HG02571 (cell line): ENCODE measurements around the gene CNTN3.

Source experiments
- ATAC-seq: cut with Tn5 transposase; IDR thresholded peaks from one replicate; pipeline ENCODE4 v1.9.1; 2021; ENCODE audit warnings: mild to moderate bottlenecking, moderate library complexity; ENCODE audit not compliant: unreplicated experiment

Gene CNTN3

DNA sequence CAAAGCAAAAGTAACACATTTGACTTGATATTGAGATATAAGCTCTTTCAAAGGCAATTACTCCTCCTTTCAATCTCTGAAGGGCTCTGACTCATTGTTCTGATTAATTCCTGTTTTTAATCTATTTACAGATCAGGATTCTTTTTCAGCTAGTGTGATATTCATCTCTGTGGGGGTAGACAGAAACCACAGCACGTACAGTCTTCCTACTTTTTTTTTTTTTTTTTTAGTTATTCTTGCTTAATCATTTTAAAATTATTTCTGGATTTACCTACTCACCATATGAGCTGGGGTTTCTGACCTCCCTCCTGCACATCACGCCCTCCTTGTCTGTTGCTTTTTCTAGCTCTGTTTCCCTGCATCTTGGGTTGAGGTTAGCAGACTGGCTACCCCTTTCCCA is 1.4 kb downstream of the CNTN3 start:
- no peak for ATAC-seq

DNA sequence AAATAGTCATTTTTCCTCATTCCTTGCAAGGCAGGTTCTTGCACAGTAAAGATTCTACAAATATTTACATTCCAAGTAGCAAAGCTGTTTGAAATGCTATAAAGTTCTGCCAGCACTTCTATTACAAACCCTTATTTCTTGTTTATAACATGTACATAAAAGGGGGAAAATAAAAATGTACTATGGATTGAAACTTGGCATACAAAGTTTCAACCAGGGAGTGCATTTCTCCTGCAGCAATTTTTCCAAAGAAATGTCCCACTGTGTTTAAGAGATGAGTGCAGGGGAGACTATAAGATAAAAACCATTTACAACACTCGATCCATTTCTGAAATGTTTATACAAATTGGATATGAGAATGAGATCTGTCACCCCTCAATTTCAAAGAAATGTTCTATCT is 3.3 kb downstream of the CNTN3 start:
- no peak for ATAC-seq

DNA sequence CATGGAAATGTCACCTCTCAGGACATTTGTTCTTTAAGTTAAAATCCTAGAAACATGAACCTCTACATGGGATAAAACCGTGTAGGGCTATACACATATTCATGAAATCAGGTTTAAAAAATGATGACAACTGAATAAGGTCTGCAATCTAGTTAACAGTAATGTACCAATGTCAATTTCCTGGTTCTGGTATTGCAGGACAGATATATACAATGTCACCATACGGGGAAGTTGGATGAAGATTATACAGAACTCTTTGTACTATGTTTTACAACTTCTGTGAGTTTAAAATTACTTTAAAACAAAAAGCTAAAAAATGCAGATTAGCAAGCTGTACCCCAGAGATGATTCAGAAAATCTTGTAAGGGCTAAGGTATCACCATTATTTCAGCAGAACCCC is 6.7 kb downstream of the CNTN3 start:
- ATAC-seq: no peak

DNA sequence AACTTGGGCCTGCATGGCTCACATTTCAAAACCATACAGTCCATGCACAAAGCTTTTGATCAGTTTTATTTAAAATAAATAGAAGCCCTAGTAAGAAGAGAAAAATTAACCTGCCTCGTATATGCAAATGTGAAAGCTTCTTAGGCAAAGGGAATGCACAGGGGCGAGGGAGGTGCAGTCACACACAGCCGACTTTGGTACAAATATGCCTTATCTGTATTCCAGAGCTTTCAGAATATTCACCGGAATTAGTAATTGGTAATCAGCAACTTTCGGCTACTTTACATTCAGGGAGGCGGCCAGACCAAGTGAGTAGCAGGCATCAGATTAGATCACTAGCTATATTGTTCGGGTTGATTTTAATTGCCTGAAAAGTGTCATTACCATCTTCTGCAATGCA is 7.5 kb downstream of the CNTN3 start:
- no peak for ATAC-seq

DNA sequence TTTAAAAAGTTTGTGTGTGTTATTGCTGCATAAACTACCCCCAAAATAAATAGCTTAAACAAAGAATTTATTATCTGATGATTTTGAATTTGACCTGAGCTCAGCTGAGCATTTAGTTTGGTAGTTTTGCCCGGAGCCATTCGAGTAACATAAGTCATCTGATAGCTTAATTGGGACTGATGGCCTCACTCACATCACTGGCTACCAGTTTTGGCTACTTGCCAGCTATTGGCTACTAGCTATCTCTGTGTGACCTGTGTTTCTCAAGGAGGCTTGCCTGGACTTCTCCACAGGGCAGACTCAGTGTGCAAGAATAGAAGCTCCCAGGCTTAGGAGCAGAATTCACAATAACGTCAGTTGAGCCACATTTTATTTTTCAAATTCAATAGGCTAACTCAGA is 9.0 kb downstream of the CNTN3 start:
- ATAC-seq: no peak

DNA sequence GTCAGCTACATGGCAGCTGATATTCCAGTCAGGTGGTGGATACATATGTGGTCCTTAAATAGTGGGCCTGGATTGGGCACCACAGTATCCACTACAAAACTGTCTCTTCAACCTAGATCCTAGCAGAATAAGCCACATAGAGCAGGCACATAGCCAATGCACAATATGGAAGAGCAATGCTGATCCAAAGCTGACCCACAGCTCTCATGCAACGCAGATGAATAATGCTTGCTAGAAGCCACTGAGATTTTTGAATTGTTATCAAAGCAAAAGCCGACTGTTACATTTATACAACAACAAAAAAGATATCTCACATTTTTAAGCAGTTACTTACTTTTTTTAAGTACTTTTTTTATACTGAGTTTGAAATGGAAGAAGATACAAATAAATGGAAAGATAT is 11.2 kb downstream of the CNTN3 start:
- no peak for ATAC-seq

DNA sequence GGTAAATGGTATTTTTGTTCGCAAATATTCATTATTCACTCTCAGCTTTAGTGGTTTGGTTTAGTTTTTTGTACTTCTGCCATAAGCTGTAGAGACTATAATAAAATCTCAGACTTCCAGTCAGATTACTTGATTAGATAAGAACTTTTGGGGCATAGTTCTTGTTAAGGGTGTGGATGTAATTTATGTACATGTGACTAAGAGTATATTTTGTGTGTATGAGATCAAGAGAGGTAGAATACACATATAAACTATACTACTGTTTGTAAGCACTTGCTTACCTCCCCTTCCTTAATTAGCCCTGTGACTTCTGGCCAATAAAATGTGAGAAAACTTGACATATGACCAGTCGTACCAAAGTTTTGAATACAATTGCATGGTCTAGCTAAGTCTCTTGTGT is 12.0 kb downstream of the CNTN3 start:
- ATAC-seq: no peak

DNA sequence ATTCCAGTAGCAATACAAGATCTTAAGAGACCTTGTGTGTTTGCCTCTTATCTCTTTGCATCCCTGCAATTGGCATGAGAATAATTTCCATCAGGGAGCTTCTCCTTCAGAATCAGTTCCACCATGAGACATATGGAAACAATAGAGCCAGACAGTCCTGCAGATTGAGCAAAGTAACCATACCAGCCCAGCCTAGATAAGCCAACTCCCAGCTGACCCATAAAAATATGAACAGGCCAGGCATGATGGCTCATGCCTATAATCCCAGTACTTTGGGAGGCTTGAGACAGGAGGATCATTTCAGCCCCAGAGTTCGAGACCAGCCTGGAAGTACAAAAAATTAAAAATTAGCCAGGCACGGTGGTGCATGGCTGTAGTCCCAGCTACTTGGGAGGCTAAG is 12.7 kb downstream of the CNTN3 start:
- no peak for ATAC-seq

DNA sequence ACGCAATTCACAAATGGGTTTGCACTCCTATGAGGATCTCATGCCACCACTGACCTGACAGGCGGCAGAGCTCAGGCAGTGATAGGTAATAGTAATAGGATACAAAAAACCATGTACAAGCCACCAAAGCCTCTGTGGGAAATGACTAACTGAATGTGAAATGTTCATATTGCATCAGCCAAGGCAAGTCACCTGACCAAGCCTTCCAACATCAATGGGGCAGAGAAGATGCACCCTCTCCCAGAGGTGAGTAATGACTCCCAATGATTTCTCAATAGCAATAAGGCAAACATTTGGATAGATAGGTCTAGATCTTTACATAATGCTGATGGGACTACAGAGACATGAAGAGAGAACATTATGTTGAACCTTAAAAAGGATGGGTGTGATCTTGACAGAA is 14.9 kb downstream of the CNTN3 start:
- no peak for ATAC-seq

DNA sequence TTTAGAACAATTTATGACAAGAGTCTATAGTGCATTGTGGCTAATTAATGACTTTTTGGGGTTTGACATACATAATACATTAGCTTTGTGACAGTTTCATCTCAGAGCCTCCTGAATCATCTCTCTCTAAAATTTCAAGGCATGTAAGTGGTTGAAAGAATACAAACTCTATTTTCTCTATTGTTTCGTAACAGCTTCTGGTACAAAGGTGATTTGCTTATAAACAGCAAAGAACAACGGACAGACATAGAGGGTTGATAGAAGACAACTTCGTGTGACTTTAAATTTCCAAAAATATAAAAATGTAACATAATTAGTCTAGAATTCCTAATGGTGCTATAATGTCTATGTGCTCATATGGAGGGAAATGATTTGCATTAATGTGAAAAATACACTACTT is 21.3 kb downstream of the CNTN3 start:
- ATAC-seq: no peak

DNA sequence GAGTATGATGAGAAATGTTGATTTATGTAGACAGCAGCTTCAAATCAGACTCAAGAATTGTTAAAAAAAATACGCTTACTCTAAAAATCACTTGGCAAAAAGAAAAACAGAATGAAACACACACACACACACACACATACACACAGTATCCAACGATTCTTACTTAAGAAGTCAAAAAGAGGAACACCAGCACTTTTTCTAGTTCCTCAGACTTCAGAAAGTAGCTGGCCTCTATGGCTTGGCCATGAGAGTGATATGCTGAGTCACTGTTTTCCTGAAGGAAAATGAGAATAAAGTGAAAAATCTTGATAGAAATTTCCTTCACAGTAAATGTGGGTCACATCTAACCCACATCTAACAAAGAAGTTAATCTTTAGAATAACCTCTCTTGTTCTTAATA is 22.1 kb downstream of the CNTN3 start:
- no peak for ATAC-seq

DNA sequence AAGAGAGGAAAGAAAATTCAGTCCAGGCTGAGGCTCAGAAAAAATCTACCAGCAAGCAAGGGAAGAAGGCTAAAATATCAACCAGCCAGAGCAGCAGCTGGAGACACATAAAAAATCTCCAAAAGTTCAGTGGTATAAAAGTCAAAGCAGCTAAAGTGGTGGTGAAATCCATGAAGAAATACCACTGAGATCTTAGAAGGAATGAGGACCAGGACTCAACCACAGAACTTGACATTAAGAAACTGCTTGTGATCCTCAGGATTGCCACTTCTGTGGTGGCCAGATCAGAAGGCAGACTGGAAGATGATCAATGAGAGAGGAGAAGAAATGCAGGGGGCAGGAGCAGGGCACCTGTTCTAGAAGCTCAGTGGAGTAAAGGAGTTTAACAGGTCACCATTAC is 22.5 kb downstream of the CNTN3 start:
- no peak for ATAC-seq

DNA sequence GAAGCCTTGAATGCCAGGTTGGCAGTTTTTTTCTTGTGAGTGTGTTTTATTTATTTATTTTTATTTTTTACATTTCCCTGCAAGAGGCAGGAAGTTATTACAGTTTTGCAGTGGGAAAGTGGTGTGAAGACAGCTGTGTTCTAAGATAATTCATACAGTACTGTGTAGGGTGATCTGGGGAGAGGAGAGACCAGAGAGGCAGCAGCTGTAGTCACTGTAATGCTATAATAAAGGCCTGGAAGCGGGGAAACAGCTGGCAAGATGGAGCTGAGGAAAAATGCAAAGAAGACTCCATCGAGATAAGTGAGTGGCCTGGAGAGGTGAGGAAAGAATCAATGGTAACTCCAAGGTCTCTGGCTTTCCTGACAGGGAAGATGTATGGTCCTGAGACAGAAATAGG is 23.1 kb downstream of the CNTN3 start:
- ATAC-seq: no peak

DNA sequence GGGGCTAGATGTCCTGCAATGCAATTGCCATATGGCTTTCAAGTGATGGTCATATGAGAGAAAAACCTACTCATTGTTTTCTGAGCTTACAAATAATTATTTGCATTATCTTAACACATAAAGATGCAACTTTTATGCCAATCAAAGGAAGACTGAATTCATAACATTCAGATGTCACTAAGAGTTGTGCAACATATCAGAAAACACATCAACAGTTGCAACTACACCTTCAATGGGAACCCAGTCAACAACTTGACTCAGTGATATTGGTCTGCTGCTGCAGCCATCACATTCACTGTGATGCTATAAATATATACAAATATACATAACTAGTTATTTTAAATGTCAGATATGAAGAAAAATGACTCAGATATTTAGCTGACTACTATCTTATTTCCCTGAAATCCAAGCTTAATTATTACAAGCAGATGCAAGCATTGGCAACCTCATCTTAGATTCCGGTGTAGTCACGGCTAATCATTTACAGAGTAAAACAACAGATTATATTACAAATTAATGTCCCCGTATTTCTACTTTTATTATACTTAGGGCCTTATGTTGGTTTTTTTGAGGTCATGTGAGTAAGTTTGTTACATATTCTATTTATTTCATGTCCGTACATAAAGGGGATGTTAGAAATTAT is 23.7 kb downstream of the CNTN3 start:
- ATAC-seq: no peak

DNA sequence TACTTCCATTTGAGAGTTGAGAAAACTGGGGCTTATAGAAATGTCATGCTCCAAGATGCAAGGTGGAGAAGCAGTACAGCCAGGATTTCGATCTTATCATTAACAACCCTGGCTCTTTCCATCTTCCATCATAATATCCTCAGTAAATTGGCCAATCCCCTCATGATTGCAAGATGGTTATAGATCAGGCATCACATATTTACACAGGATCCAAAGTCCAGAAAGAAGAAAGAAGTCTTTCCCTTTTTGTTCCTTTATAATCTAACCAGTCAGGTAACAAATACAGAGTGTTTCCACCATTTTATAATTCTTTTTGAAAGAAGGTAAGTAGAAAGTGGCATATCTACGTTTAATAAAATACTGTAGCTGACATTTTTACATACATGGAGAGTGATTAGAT is 29.7 kb downstream of the CNTN3 start:
- no peak for ATAC-seq

DNA sequence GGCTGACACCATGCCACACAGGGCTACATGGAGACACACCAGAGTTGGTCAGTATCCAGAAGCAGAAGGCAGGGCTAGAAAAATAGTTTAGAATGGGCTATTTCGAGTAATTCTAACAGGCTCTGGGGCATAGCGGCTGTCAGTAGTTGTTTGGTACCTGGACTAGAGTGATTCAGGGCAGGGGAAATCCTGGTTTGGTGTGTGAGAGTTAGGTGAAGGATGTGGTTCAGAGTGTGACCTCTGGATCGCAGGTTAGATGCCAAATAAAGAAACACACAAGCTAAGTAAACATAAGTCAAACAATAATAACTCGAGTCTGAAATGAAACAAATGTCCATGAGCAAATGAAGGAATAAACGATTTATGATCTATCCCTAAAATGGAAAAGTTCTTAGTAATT is 31.5 kb downstream of the CNTN3 start:
- ATAC-seq: no peak

DNA sequence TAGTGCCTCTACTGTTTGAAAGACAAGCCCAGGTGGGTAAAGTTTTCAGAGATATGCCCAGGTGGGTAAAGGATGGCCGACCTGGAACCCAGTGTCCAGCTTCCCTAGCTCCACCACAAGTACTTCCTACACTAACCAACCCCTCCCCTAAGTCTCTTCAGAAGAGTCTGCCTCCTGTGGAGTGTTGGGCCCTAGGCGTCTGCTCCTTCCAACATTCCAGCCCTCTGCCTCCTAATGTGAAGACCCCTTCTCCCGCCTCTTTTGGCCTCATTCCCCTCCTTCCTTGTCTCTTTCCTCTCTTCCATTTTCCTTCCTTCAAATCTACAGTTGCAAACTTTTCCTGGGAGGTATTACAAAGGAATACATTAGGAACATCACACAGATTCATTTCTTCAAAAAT is 38.6 kb downstream of the CNTN3 start:
- no peak for ATAC-seq

DNA sequence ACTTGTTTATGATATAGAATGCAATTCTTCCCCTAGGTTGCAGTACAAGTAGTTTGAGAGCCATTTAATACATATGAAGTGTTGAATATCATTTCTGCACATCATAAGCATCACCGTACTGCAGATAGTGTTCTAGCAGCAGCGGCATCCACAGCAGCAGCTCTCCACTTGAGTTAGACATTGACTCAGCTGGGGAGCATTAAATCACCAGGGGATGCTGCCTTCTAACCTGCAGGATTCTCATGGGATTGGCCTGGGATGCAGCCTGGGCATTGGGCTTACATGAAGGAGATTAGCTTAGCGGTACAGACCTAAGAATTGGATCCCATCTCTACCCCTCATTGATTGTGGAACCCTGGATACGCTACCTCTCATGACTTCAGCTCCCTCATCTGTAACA is 43.3 kb downstream of the CNTN3 start:
- no peak for ATAC-seq
